IMR-90 (cell line): ENCODE results near the gene DPYD. TPM values are rescaled to one million over a fixed set of nuclear protein-coding genes. Genes with fewer than 3 reads are reported as not detected.

Experiments used
- ATAC-seq: fragments of 200-7000 bp; cut with Tn5 transposase; 2 replicates; pipeline ENCODE4 v1.9.1; 2020; ENCODE audit warnings: low read depth, mild to moderate bottlenecking, moderate library complexity
- BruUV-seq: library from RNA; stranded (reverse); fragments of 400-500 nt; replicated peaks from 2 replicates; lab custom pipeline; 2021; lab: Mats Ljungman, UMichigan
- CTCF ChIA-PET: fragments of 300-600 bp; formaldehyde crosslinking; extraction: SDS; loops from one replicate; lab custom pipeline; 2021; ENCODE audit warnings: antibody characterized with exemption; lab: Yijun Ruan, JAX
- POLR2A ChIA-PET: fragments of 300-600 bp; sonication (Branson Sonifier 250); formaldehyde crosslinking; loops from one replicate; lab custom pipeline; 2022; ENCODE audit warnings: antibody characterized with exemption; ENCODE audit not compliant: unreplicated experiment; lab: Charles Lee
- DNase-seq: peaks from one replicate; pipeline ENCODE4 v3.0.0; 2013
- H2AFZ ChIP-seq: replicated peaks from 2 replicates; pipeline ENCODE3; 2013; ENCODE audit warnings: low read length, mild to moderate bottlenecking; ENCODE audit not compliant: poor library complexity
- H2AK5ac ChIP-seq: 2 replicates; pipeline ENCODE4 v1.6.1; 2013; ENCODE audit warnings: low read depth, low read length, inconsistent platforms
- H2AK9ac ChIP-seq: replicated peaks from 2 replicates; pipeline ENCODE3; 2013; ENCODE audit warnings: mild to moderate bottlenecking, low read depth, low read length, moderate library complexity; ENCODE audit not compliant: poor library complexity
- H2BK120ac ChIP-seq: 2 replicates; pipeline ENCODE4 v1.6.1; 2013; ENCODE audit warnings: low read depth, low read length, inconsistent platforms
- H2BK15ac ChIP-seq: 3 replicates; pipeline ENCODE4 v1.6.1; 2013; ENCODE audit warnings: low read depth, low read length, inconsistent platforms
- H2BK20ac ChIP-seq: 2 replicates; pipeline ENCODE4 v1.6.1; 2013; ENCODE audit warnings: low read depth, mild to moderate bottlenecking, inconsistent platforms, low read length, moderate library complexity
- H2BK5ac ChIP-seq: 2 replicates; pipeline ENCODE4 v1.6.1; 2013; ENCODE audit warnings: mild to moderate bottlenecking, low read depth, low read length, inconsistent platforms; ENCODE audit not compliant: poor library complexity, severe bottlenecking
- H3K14ac ChIP-seq: replicated peaks from 2 replicates; pipeline ENCODE4 v1.6.1; 2013; ENCODE audit warnings: low read depth, low read length, inconsistent platforms
- H3K18ac ChIP-seq: 2 replicates; pipeline ENCODE4 v1.6.1; 2013; ENCODE audit warnings: low read depth, low read length, control low read depth
- H3K23ac ChIP-seq: 2 replicates; pipeline ENCODE4 v1.6.1; 2013; ENCODE audit warnings: low read depth, low read length, inconsistent platforms
- H3K27ac ChIP-seq: 2 replicates; pipeline ENCODE4 v1.5.1; 2013; ENCODE audit warnings: mild to moderate bottlenecking, control low read depth, low read length; ENCODE audit not compliant: insufficient read depth
- H3K27me3 ChIP-seq: 2 replicates; pipeline ENCODE4 v1.6.1; 2013; ENCODE audit warnings: low read length; ENCODE audit not compliant: control insufficient read depth, insufficient read depth
- H3K36me3 ChIP-seq: 2 replicates; pipeline ENCODE4 v1.6.1; 2013; ENCODE audit warnings: low read length, mixed read lengths; ENCODE audit not compliant: control insufficient read depth, insufficient read depth
- H3K4ac ChIP-seq: 2 replicates; pipeline ENCODE4 v1.6.1; 2013; ENCODE audit warnings: low read depth, low read length, inconsistent platforms
- H3K4me1 ChIP-seq: 2 replicates; pipeline ENCODE4 v1.6.1; 2013; ENCODE audit warnings: low read length, mixed read lengths; ENCODE audit not compliant: control insufficient read depth, insufficient read depth
- H3K4me2 ChIP-seq: 2 replicates; pipeline ENCODE4 v1.6.1; 2013; ENCODE audit warnings: low read depth, mild to moderate bottlenecking, control low read depth, low read length, moderate library complexity
- H3K4me3 ChIP-seq: 2 replicates; pipeline ENCODE4 v1.5.1; 2013; ENCODE audit warnings: low read depth, mild to moderate bottlenecking, control low read depth, low read length, moderate library complexity; ENCODE audit not compliant: insufficient read depth
- H3K56ac ChIP-seq: 2 replicates; pipeline ENCODE4 v1.6.1; 2013; ENCODE audit warnings: low read length, inconsistent platforms; ENCODE audit not compliant: insufficient read depth; ENCODE audit errors: extremely low read depth
- H3K79me1 ChIP-seq, 2 experiments: 2 replicates each; pipeline ENCODE4 v1.6.1; 2013; ENCODE audit warnings: low read length in 2 of 2, inconsistent platforms in 1 of 2, low read depth in 1 of 2
- H3K9ac ChIP-seq: 2 replicates; pipeline ENCODE4 v1.6.1; 2013; ENCODE audit warnings: low read depth, low read length, control low read depth
- H3K9me1 ChIP-seq: 2 replicates; pipeline ENCODE4 v1.6.1; 2013; ENCODE audit warnings: low read length, inconsistent platforms; ENCODE audit not compliant: insufficient read depth
- H3K9me3 ChIP-seq: 2 replicates; pipeline ENCODE4 v1.6.1; 2013; ENCODE audit warnings: low read length; ENCODE audit not compliant: control insufficient read depth, insufficient read depth
- H4K20me1 ChIP-seq: 2 replicates; pipeline ENCODE4 v1.6.1; 2013; ENCODE audit warnings: low read length, inconsistent platforms; ENCODE audit not compliant: insufficient read depth
- H4K5ac ChIP-seq: 2 replicates; pipeline ENCODE4 v1.6.1; 2013; ENCODE audit warnings: mild to moderate bottlenecking, low read depth, low read length, control low read depth
- H4K8ac ChIP-seq, 2 experiments: 2 replicates each; pipeline ENCODE4 v1.6.1; 2013; ENCODE audit warnings: low read depth in 2 of 2, low read length in 2 of 2, control low read depth in 1 of 2, inconsistent platforms in 1 of 2
- H4K91ac ChIP-seq: 2 replicates; pipeline ENCODE4 v1.6.1; 2013; ENCODE audit warnings: low read depth, low read length, inconsistent platforms; ENCODE audit not compliant: insufficient read depth
- RCOR1 ChIP-seq: IDR thresholded peaks from 2 replicates; pipeline ENCODE4 v1.6.1; 2012; ENCODE audit warnings: mild to moderate bottlenecking, low read length, improper control_type of control experiment; ENCODE audit not compliant: insufficient replicate concordance
- WGBS, 2 experiments: methylation state at CpG; one replicate each; pipeline versions ENCODE4 v1.1.5 to v1.1.7; 2013; ENCODE audit warnings: missing lambda C conversion rate in 2 of 2; ENCODE audit not compliant: insufficient read length in 1 of 2; ENCODE audit errors: extremely low coverage in 2 of 2; 5-methylcytosine and 5-hydroxymethylcytosine counted together
- dilution Hi-C: fragments of 300-500 bp; cut with HindIII; formaldehyde crosslinking; loops from one replicate; pipeline ENCODE4 v1.14.3; 2018; ENCODE audit warnings: low sequenced_read_pairs; ENCODE audit not compliant: unreplicated experiment
- in situ Hi-C: fragments of 300-500 bp; cut with MboI; formaldehyde crosslinking; loops from 3 replicates; pipeline ENCODE4 v1.14.3; 2019; ENCODE audit warnings: low sequenced_read_pairs, inconsistent platforms, mixed read lengths
- intact Hi-C: fragments of 100-400 bp; cut with micrococcal nuclease; formaldehyde crosslinking; loops from 2 replicates; pipeline ENCODE4 v1.10.0; 2022
- polyA plus RNA-seq, 3 experiments: library from polyadenylated mRNA; depleted of rRNA; stranded (reverse); fragments of >200 nt; gene quantifications; 2 replicates each; pipeline ENCODE4 v1.2.3, GENCODE V29; 2012; ENCODE audit warnings: low replicate concordance in 1 of 3
- total RNA-seq: library from RNA; depleted of rRNA; stranded (reverse); fragments of >200 nt; gene quantifications from 2 replicates; pipeline ENCODE4 v1.2.3, GENCODE V29; 2012

DPYD gene
- total and polyA plus RNA-seq, 2 of the 4 experiments (the other 2 are of a cell fraction) = 9.3 to 47.3 TPM

DNA sequence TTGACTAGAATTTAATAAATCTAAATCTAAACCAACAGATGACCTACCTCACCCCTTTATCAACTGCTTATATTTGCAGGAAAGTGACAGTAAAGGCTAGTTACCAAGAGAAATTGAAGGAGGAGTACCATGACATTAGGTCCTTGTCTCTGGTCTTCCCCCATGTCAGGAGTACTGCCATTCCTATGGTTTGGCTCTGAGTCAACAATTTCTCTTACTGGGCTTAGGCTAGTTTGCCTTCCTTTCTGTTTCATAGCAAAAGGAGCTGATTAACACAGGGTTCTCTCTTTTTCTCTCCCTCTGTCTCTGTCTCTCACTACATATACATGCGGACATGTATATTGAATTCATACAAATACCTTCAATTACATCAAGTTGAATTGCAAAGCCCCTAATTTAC is 579.9 kb downstream of the DPYD start:
- ATAC-seq = peak; percentile 93
- CTCF ChIA-PET = interaction anchor here (0.6 kb wide), 1 partner anchor 458 kb away, joined by 3 read pairs; no protein-coding TSS in a partner anchor
- no peaks in the 10 kb centered on the region for H3K36me3 ChIP-seq

More for the DNA sequence above, 579.9 kb downstream of the DPYD start:
- peaks cover 2% of the 10 kb centered on the region; the same call in 1 of the 2 replicates for H3K4me1 ChIP-seq
- H3K56ac ChIP-seq = no peak overlapping the region
- H3K27me3 ChIP-seq = no peaks in the 10 kb centered on the region
- no peak overlapping the region for H3K14ac ChIP-seq
- no peak overlapping the region for H2AFZ ChIP-seq
- DNase-seq = peak; percentile 84
- H3K9ac ChIP-seq = no peak overlapping the region
- no peak for TF ChIP-seq RCOR1
- H4K5ac ChIP-seq = no peak overlapping the region
- no peak overlapping the region for H2BK15ac ChIP-seq
- no peak overlapping the region for H3K18ac ChIP-seq
- H3K4me3 ChIP-seq = no peak overlapping the region
- H3K4me2 ChIP-seq = peak overlapping the region; percentile 36; the same call in 1 of the 2 replicates
- WGBS, 2 experiments = no CpG with 5 or more reads among the region's 1 CpG
- no peak overlapping the region for H4K91ac ChIP-seq
- no peak overlapping the region for H3K4ac ChIP-seq
- H3K27ac ChIP-seq = no peak overlapping the region
- H2BK120ac ChIP-seq = no peak overlapping the region
- dilution Hi-C loops = no loop called here
- H2AK5ac ChIP-seq = no peak overlapping the region
- H3K23ac ChIP-seq = no peak overlapping the region
- intact Hi-C loops = no loop called here
- no peaks in the 10 kb centered on the region for H4K20me1 ChIP-seq
- H2AK9ac ChIP-seq = no peak overlapping the region
- POLR2A ChIA-PET = no interaction called here
- no TSS peak for BruUV-seq
- H3K79me1 ChIP-seq = no peaks in the 10 kb centered on the region
- in situ Hi-C loops = no loop called here
- no peaks in the 10 kb centered on the region for H3K9me1 ChIP-seq
- no peaks in the 10 kb centered on the region for H3K9me3 ChIP-seq
- H2BK20ac ChIP-seq = no peak overlapping the region
- H2BK5ac ChIP-seq = peak overlapping the region; percentile 42
- H4K8ac ChIP-seq = no peak overlapping the region
